Measurements from ENCODE around the gene SLC12A8.
A peak's percentile ranks its signal among the peaks of the same experiment; 100 is the strongest.

SLC12A8 gene

DNA sequence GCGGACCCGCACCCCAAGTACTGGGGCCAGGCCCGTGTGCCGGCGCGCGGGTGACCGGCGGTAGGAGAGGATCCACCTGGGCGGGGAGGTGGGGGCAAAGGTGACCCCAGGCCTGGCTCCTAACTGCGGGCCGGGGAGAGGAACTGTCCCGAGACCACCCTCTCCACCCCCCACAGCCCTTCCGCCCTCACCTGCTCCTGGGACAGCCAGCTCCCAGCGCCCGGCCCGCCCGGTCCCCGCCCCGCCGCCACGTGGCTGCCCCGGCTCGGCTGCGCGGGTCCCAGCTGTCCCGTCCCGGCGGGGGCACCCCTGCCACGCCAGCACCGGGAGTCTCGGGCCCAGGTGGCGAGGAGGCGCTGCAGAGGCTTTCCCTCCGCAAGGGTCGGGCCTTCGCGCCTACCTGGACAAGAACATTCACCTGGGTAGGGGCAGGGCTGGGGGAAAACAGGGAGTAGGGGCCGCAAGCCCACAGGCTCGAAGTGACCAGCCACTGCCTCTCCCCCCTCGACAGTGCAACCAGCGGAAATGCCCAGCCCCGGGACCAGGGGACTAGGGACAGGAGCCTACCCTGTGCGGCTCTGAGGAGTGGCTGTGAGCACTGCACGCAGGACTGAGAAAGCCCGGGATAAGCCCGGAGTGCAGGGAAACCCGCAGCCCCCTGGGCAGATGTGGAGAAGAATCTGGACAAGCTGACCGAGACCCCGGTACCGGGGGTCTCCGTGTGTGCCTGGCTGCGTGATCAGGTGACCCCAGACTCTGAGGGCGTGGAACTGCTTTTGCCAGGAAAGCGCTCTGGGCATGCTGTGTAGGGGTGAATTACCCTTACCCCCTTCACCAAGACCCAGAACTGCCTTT is at the start of gene SLC12A8:
Gene SLC12A8 (minus strand): TSS at position 240 of the 855 bp plus-strand sequence. CDS start 1,399 bp downstream, outside the sequence.
- DNase-seq, result peak; percentile 62

GRCh38 chr3:125262161-125262560 is 49.6 kb upstream of the SLC12A8 start:
- no peak for DNase-seq

- no peak for DNase-seq
These were observed 48.5 kb upstream of the SLC12A8 start for GRCh38 chr3:125261031-125261430.

DNA sequence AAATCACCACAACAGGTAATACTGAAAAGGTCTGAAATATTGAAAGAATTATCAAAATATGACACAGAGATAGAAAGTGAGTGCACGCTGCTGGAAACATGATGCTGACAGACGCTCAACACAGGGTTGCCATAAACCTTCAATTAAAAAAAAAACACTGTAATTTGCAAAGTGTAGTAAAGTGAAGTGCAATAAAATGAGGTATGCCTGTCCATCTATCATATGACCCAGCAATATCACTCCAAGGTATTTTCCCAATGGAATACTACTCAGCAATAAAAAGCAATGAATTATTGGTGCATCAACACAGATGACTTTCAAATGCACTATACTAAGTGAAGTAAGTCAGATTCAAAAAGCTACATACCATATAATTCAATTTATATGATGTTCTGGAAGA is 47.6 kb upstream of the SLC12A8 start:
- DNase-seq, result no peak

- DNase-seq, result no peak
These were observed 45.0 kb upstream of the SLC12A8 start for GRCh38 chr3:125257536-125257935.

- DNase-seq, result no peak
These were observed 44.1 kb upstream of the SLC12A8 start for GRCh38 chr3:125256675-125257074.

DNA sequence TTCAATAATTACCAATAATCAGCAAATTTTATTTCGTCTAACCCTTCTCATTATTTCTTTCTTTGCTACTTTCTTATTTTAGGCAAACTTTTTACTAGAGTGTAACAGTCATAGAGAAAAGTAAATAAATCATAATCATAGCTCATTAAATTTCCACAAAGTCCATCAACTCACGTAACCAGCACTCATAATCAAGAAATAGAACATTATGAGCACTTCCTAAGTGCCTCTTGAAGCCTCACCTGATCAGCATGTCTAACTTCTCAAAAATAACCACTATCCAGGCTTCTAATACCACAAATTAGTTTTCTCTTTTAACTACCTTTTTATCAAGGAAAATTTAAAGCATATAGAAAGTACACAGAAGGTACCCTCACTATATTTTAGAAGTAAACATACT is 38.4 kb upstream of the SLC12A8 start:
- no peak for DNase-seq

DNA sequence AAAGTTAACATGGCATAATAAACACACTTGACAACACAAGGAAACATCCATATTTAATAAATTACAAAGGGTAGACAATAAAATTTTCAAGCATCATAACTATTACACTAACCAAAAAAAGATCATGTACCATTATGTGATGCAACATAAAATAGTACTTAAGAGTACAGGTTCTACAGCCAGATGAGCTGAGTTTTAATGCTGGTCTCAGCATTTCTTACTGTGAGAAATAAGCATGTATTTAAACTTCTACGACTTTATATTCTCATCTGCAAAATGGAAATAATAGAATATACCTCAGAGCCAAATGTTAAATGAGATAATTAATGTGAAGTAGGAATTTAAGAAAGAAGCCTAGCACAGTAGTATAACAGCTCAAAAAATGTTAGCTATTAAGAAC is 33.7 kb upstream of the SLC12A8 start:
- DNase-seq, result no peak

DNA sequence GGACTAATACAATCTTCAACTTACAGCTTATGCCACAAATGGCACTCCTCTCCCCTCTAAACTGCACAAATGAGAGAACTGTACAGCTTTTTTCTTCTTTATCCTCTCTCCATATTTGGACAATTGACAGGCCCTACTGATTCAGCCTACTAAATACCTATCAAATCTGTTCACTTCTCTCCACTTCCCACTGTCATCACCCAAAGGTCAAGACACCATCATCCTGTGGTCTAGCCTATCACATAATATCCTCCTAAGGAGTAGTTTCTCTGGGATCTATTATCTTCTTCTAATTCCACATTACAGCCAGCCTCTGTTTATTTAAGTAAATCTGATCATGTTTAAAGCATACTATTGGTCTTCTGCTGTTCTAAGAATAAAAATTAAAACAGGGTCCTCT is 33.0 kb upstream of the SLC12A8 start:
- DNase-seq, result no peak

DNA sequence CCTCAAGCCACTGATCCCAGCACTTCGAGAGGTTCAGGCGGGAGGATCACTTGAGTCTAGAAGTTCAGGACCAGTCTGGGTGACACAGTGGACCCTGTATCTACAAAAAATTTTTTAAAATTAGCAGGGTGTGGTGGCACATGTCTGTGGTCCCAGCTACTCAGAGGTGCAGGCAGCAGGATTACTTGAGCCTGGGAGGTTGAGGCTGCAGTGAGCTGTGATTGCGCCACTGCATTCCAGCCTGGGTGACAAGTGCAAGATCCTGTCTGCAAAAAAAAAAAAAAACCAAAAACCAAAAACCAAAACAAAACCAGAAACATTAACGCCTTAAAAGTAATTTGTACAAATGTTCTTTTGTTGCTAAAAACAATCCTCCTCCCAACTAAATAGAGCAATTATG is 27.9 kb upstream of the SLC12A8 start:
- DNase-seq, result no peak

GRCh38 chr3:125239266-125239665 is 26.7 kb upstream of the SLC12A8 start:
- DNase-seq, result no peak

- no peak for DNase-seq
These were observed 26.2 kb upstream of the SLC12A8 start for GRCh38 chr3:125238759-125239158.

DNA sequence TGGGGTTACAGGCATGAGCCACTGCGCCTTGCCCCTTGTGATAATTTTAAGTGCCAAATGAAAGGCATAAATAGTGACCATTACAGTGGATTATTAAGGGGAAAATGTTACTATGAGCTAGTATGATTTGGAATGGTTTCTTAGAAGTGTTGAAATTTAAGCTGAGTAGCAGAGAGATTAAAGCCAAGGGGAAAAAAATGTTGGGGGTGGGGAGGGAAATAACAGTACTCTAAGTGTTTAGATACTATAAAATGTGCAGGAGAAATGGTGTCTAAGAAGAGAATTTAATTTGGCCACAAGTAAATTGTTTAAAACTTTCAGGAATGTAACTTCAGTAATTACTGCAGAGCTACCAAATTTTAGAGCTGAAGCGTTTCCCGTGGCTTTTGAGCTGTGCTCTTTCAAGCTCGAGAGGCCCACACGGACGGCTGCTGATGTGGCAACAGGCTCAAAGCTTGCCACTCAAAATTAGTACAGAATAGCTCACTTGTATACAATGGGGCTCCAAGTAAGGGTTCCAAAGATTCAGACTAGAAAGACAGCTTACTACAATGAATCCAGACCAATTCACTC is 23.9 kb upstream of the SLC12A8 start:
- DNase-seq, result no peak

- DNase-seq, result no peak
These were observed 22.3 kb upstream of the SLC12A8 start for GRCh38 chr3:125234831-125235230.

- no peak for DNase-seq
These were observed 19.9 kb upstream of the SLC12A8 start for GRCh38 chr3:125232401-125232800.

DNA sequence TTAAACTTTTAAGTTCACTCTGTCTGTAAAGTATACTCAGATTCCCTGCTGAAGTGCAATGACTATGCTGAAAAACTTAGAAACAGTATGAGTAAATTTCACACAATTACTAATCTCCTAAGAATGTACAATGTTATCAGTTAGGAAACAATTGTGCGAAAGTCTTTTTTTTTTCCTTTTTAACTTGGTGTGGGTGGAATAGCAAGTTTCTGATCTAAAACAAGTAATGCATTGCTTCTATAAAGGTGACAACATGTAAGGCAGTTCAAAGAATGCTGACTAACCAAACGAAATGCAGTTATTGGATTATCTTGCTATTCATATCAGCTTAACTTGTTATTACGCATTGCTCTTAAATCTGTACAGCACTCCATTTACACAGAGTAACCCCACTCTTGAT is 19.3 kb upstream of the SLC12A8 start:
- DNase-seq, result no peak

- no peak for DNase-seq
These were observed 17.2 kb upstream of the SLC12A8 start for GRCh38 chr3:125229707-125230106.

- DNase-seq, result no peak
These were observed 16.6 kb upstream of the SLC12A8 start for GRCh38 chr3:125229168-125229567.

- DNase-seq, result no peak
These were observed 9.3 kb upstream of the SLC12A8 start for GRCh38 chr3:125221831-125222230.

DNA sequence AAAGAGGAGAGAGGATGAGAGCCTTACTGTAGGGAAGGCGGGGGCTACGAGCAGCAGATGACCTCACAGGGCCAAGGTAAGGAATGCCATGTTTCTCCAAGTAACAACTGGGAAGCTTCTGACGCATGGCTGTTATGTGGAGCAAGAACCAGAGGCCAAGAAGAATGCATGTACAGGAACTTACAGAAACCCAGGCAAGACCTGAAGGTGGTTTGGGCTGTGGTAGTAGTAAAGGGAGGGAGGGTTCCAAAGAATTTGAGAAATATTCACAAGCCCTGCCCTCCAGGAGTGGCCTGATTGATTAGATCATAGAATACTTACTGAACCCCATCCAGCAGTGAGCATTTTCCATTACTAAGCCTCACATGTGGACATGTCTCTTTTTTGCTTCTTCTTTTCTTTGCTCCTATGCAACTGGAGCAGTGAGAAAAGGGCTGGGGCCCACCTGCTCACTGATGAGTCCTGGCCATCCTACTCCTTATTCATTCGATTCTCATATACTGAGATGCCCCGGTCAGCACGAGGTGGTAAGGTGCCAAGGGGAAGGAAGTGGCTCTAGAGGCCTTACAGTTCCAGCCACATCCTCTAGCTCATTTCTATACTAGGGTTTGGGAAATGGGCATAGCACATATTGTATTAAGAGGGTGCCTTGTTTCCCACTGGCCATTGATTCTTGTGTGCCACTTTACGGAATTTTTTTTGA is 8.3 kb upstream of the SLC12A8 start:
- no peak for DNase-seq

DNA sequence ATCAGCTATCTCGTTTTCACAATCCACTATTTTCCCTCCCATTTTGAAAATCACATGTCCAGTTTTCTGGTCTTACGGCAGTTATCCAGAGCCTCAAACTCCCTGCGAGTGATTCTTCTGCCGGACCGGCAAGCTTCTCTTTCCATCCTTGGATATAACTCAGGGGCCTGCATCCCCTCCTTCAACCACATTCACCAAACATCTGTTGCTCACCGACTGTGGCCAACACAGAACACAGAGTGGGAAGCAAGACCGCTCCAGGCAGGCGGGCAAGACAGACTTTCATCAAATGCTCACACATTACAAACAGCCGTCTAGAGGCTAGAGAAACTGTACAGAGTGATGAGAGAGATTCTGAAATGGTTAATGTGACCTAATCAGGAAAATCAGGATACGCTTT is 7.6 kb upstream of the SLC12A8 start:
- DNase-seq, result no peak

- DNase-seq, result no peak
These were observed 6.7 kb upstream of the SLC12A8 start for GRCh38 chr3:125219261-125219701.

GRCh38 chr3:125214738-125215137 is 2.2 kb upstream of the SLC12A8 start:
- no peak for DNase-seq

All from activated effector memory CD4-positive, alpha-beta T cell treated with anti-CD3 and anti-CD28 coated beads, Interleukin-2, amount 50 U/mL, for 16 hours (primary cell).